ENCODE results near the gene ZNF853. TPM values are rescaled to one million over a fixed set of nuclear protein-coding genes. Genes with fewer than 3 reads are reported as not detected.

The ZNF853 gene
- total and polyA plus RNA-seq, 2 experiments from 2014 or later: 8.0 to 9.8 TPM

- H3K36me3 ChIP-seq (replicated peaks; ENCODE audit: insufficient read depth, low read depth): no peaks in the 10 kb centered on the region
- H3K9me2 ChIP-seq (replicated peaks; ENCODE audit: insufficient read depth): no peaks in the 10 kb centered on the region
- H3K27ac ChIP-seq: no peak overlapping the region
- TF ChIP-seq EZH2 (IDR thresholded peaks at IDR 0.05; ENCODE audit: borderline replicate concordance) (no peak), CTCF (IDR thresholded peaks at IDR 0.05; ENCODE audit: poor library complexity) (no peak), EZH2phosphoT487 (IDR thresholded peaks at IDR 0.05; ENCODE audit: low read depth, severe bottlenecking, unreplicated experiment) (no peak)
- H3K79me2 ChIP-seq: no peaks in the 10 kb centered on the region
- WGBS (ENCODE audit: low lambda C conversion rate, missing lambda C conversion rate): 100% methylated on average over 27 of the region's 146 CpGs
- H3K27me3 ChIP-seq: no peaks in the 10 kb centered on the region
- H3K4me1 ChIP-seq (ENCODE audit: insufficient read depth): no peaks in the 10 kb centered on the region
- DNase-seq (ENCODE audit: low spot score): no peak
- no peak overlapping the region for H3K4me2 ChIP-seq
- no peak overlapping the region for H2AFZ ChIP-seq
- H3K9me3 ChIP-seq (ENCODE audit: low read depth): no peaks in the 10 kb centered on the region
- no peak overlapping the region for H3K4me3 ChIP-seq
- no peaks in the 10 kb centered on the region for H4K20me1 ChIP-seq (ENCODE audit: insufficient read depth, poor library complexity, severe bottlenecking)
Observed at GRCh38 chr7:6653071-6654003, 37.9 kb downstream of the ZNF853 start.

- WGBS (ENCODE audit: low lambda C conversion rate, missing lambda C conversion rate): over 99% methylated on average over 69 of the region's 94 CpGs
- H4K20me1 ChIP-seq (ENCODE audit: insufficient read depth, poor library complexity, severe bottlenecking): no peaks in the 10 kb centered on the region
- DNase-seq (ENCODE audit: low spot score): no peak
- no peak overlapping the region for H3K4me3 ChIP-seq
- H3K9me3 ChIP-seq (ENCODE audit: low read depth): no peaks in the 10 kb centered on the region
- H3K36me3 ChIP-seq (replicated peaks; ENCODE audit: insufficient read depth, low read depth): no peaks in the 10 kb centered on the region
- no peaks in the 10 kb centered on the region for H3K79me2 ChIP-seq
- H3K9me2 ChIP-seq (replicated peaks; ENCODE audit: insufficient read depth): no peaks in the 10 kb centered on the region
- no peak overlapping the region for H2AFZ ChIP-seq
- no peaks in the 10 kb centered on the region for H3K4me1 ChIP-seq (ENCODE audit: insufficient read depth)
- H3K27ac ChIP-seq: no peak overlapping the region
- H3K27me3 ChIP-seq: no peaks in the 10 kb centered on the region
- TF ChIP-seq EZH2 (IDR thresholded peaks at IDR 0.05; ENCODE audit: borderline replicate concordance) (no peak), EZH2phosphoT487 (IDR thresholded peaks at IDR 0.05; ENCODE audit: low read depth, severe bottlenecking, unreplicated experiment) (no peak), CTCF (IDR thresholded peaks at IDR 0.05; ENCODE audit: poor library complexity) (no peak)
- no peak overlapping the region for H3K4me2 ChIP-seq
Observed at GRCh38 chr7:6654113-6654841, 38.9 kb downstream of the ZNF853 start.

- H3K4me2 ChIP-seq: no peak overlapping the region
- no peak for DNase-seq (ENCODE audit: low spot score)
- H3K9me3 ChIP-seq (ENCODE audit: low read depth): no peaks in the 10 kb centered on the region
- TF ChIP-seq EZH2 (IDR thresholded peaks at IDR 0.05; ENCODE audit: borderline replicate concordance): no peak
- no peak for TF ChIP-seq CTCF (IDR thresholded peaks at IDR 0.05; ENCODE audit: poor library complexity)
- no peak for TF ChIP-seq EZH2phosphoT487 (IDR thresholded peaks at IDR 0.05; ENCODE audit: low read depth, severe bottlenecking, unreplicated experiment)
- no peak overlapping the region for H3K27ac ChIP-seq
- H3K9me2 ChIP-seq (replicated peaks; ENCODE audit: insufficient read depth): no peaks in the 10 kb centered on the region
- H4K20me1 ChIP-seq (ENCODE audit: insufficient read depth, poor library complexity, severe bottlenecking): no peaks in the 10 kb centered on the region
- H3K4me1 ChIP-seq (ENCODE audit: insufficient read depth): no peaks in the 10 kb centered on the region
- H3K79me2 ChIP-seq: no peaks in the 10 kb centered on the region
- H2AFZ ChIP-seq: no peak overlapping the region
- 98% methylated on average over 47 of the region's 48 CpGs for WGBS (ENCODE audit: low lambda C conversion rate, missing lambda C conversion rate)
- H3K36me3 ChIP-seq (replicated peaks; ENCODE audit: insufficient read depth, low read depth): no peaks in the 10 kb centered on the region
- H3K27me3 ChIP-seq: no peaks in the 10 kb centered on the region
- no peak overlapping the region for H3K4me3 ChIP-seq
Observed at GRCh38 chr7:6654842-6655610, 39.6 kb downstream of the ZNF853 start.

Data from hepatocyte (in vitro differentiated cells).